ENCODE measurements around the gene ASB7. TPM values are rescaled to one million over a fixed set of nuclear protein-coding genes. Genes with fewer than 3 reads are reported as not detected.

ASB7 gene
- total RNA-seq, 1 donor from 2014 or later = 13.1 TPM

DNA sequence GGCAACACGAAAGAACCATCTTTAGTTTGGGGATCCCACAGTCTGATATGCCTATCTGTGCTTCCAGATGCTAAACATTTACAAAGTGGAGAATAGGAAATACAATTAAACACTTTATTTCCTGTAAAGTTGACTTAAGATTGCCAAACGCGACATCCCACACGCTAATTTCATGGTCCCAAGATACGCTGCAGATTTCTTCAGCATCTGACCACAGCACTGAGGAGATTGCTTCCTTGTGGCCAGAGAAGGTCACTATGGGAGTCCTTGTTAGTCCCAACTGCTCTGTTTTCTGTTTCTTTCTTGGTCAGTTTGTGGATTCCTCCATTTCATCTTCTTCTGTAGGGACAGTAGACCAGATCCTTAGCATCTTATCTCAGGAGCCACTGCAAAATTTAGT, 43.3 kb downstream of the ASB7 start:
- no peaks in the 10 kb centered on the region for H3K27me3 Mint-ChIP-seq (ENCODE audit: unreplicated experiment)

DNA sequence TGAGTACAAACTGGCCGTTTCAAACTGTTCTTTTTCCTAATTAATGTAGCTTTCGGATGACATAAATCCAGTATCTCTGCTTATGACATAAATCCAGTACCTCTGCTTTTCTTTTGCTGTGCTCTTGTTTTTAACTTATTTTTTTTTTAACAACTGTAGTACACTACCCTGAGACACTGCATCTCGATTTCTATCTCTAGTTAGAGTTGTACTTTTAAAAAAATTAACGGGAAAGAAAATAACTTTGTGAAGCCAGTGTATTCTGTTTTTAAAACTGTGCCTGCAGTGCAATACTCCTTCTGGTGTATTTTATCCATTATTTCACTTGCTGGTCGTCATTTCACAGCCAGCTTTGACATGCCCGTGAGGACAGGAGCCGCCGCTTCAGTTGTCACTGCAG, 46.6 kb downstream of the ASB7 start:
- no peak overlapping the region for H3K4me3 Mint-ChIP-seq (ENCODE audit: unreplicated experiment)
- DNase-seq (ENCODE audit: extremely low spot score, unreplicated experiment) = no peak
- H3K27ac Mint-ChIP-seq (ENCODE audit: unreplicated experiment) = no peak overlapping the region
- H3K27me3 Mint-ChIP-seq (ENCODE audit: unreplicated experiment) = no peaks in the 10 kb centered on the region
- peaks cover 6% of the 10 kb centered on the region for H3K4me1 Mint-ChIP-seq (ENCODE audit: unreplicated experiment)
- no peaks in the 10 kb centered on the region for H3K9me3 Mint-ChIP-seq (ENCODE audit: unreplicated experiment)
- peaks cover 9% of the 10 kb centered on the region for H3K36me3 Mint-ChIP-seq (ENCODE audit: unreplicated experiment)
- TF ChIP-seq, protein P1, sequence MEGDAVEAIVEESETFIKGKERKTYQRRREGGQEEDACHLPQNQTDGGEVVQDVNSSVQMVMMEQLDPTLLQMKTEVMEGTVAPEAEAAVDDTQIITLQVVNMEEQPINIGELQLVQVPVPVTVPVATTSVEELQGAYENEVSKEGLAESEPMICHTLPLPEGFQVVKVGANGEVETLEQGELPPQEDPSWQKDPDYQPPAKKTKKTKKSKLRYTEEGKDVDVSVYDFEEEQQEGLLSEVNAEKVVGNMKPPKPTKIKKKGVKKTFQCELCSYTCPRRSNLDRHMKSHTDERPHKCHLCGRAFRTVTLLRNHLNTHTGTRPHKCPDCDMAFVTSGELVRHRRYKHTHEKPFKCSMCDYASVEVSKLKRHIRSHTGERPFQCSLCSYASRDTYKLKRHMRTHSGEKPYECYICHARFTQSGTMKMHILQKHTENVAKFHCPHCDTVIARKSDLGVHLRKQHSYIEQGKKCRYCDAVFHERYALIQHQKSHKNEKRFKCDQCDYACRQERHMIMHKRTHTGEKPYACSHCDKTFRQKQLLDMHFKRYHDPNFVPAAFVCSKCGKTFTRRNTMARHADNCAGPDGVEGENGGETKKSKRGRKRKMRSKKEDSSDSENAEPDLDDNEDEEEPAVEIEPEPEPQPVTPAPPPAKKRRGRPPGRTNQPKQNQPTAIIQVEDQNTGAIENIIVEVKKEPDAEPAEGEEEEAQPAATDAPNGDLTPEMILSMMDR (IDR thresholded peaks at IDR 0.05) = no peak

More for the DNA sequence above, 43.3 kb downstream of the ASB7 start:
- no peak overlapping the region for H3K27ac Mint-ChIP-seq (ENCODE audit: unreplicated experiment)
- peaks cover 9% of the 10 kb centered on the region for H3K36me3 Mint-ChIP-seq (ENCODE audit: unreplicated experiment)
- H3K4me3 Mint-ChIP-seq (ENCODE audit: unreplicated experiment) = no peak overlapping the region
- DNase-seq (ENCODE audit: extremely low spot score, unreplicated experiment) = no peak
- H3K9me3 Mint-ChIP-seq (ENCODE audit: unreplicated experiment) = no peaks in the 10 kb centered on the region
- TF ChIP-seq, protein P1 (IDR thresholded peaks at IDR 0.05) = no peak
- peaks cover 2% of the 10 kb centered on the region for H3K4me1 Mint-ChIP-seq (ENCODE audit: unreplicated experiment)

DNA sequence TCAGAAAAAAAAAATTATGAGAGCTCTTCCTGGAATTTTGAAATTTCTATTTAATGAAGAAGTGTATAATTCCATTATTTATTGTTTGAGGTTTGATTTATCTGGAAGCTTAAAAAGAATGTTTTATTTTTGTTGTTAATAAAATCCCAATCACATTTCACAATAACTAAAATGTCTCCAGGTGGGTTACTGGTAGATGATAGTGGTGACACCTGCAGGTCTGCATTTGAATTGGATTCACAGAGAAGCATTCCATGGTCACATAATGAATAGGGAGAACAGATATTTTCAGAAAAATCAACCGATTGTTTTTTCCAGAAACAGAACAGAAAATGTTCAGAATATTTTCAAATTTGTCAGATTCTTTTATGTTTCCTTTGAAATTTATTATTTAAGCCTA, 48.3 kb downstream of the ASB7 start:
- TF ChIP-seq, protein P1 (IDR thresholded peaks at IDR 0.05) = peak; percentile 15
- no peak for DNase-seq (ENCODE audit: extremely low spot score, unreplicated experiment)

GRCh38 chr15:100651253-100651652, 48.9 kb downstream of the ASB7 start:
- no peaks in the 10 kb centered on the region for H3K27me3 Mint-ChIP-seq (ENCODE audit: unreplicated experiment)
- DNase-seq (ENCODE audit: extremely low spot score, unreplicated experiment) = no peak
- H3K36me3 Mint-ChIP-seq (ENCODE audit: unreplicated experiment) = peaks cover 9% of the 10 kb centered on the region
- TF ChIP-seq, protein P1 (IDR thresholded peaks at IDR 0.05) = no peak
- no peaks in the 10 kb centered on the region for H3K9me3 Mint-ChIP-seq (ENCODE audit: unreplicated experiment)
- H3K27ac Mint-ChIP-seq (ENCODE audit: unreplicated experiment) = no peak overlapping the region
- peaks cover 13% of the 10 kb centered on the region for H3K4me1 Mint-ChIP-seq (ENCODE audit: unreplicated experiment)
- H3K4me3 Mint-ChIP-seq (ENCODE audit: unreplicated experiment) = no peak overlapping the region

More for the DNA sequence above, 48.3 kb downstream of the ASB7 start:
- Mint-ChIP-seq H3K27ac (ENCODE audit: unreplicated experiment) (no peak overlapping the region), H3K9me3 (ENCODE audit: unreplicated experiment) (no peaks in the 10 kb centered on the region), H3K4me1 (ENCODE audit: unreplicated experiment) (peaks cover 13% of the 10 kb centered on the region), H3K36me3 (ENCODE audit: unreplicated experiment) (peaks cover 9% of the 10 kb centered on the region), H3K4me3 (ENCODE audit: unreplicated experiment) (no peak overlapping the region), H3K27me3 (ENCODE audit: unreplicated experiment) (no peaks in the 10 kb centered on the region)

DNA sequence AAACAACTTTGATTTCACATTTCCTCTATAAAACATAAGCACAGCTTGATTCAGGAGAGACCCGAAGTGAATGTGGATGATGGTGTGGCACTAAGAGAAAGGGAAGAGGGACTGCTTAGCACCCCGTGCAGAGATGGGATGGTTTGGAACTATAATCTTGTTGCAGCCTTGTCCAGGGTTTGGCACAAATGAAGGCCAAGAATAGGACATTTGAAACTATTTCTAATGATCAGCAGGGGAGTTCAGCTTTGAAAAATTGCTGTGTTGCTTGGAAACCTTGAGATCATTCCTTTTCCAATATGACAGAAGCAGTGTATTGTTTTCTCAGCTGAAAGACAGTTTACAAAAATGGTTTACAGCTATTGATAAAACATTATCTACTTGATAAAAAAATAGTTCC, 49.7 kb downstream of the ASB7 start:
- Mint-ChIP-seq H3K4me1 (ENCODE audit: unreplicated experiment) (peaks cover 13% of the 10 kb centered on the region), H3K9me3 (ENCODE audit: unreplicated experiment) (no peaks in the 10 kb centered on the region), H3K27ac (ENCODE audit: unreplicated experiment) (no peak overlapping the region), H3K36me3 (ENCODE audit: unreplicated experiment) (peaks cover 9% of the 10 kb centered on the region), H3K4me3 (ENCODE audit: unreplicated experiment) (no peak overlapping the region), H3K27me3 (ENCODE audit: unreplicated experiment) (no peaks in the 10 kb centered on the region)
- DNase-seq (ENCODE audit: extremely low spot score, unreplicated experiment) = no peak
- TF ChIP-seq, protein P1 (IDR thresholded peaks at IDR 0.05) = no peak

Measured in osteocyte (in vitro differentiated cells).